CD4-positive, alpha-beta T cell treated with Interleukin-21 for 1 hour (primary cell): ENCODE data around the gene HAP1.
A peak's percentile ranks its signal among the peaks of the same experiment; 100 is the strongest.
"Not testable (repeated sequence)": the region's sequence is repeated elsewhere in the genome, so short reads cannot be mapped to it uniquely, and the experiment has no call there.

Source experiments
- DNase-seq: peaks from one replicate; pipeline ENCODE4 v3.0.0-alpha.2; 2020

HAP1 gene

DNA sequence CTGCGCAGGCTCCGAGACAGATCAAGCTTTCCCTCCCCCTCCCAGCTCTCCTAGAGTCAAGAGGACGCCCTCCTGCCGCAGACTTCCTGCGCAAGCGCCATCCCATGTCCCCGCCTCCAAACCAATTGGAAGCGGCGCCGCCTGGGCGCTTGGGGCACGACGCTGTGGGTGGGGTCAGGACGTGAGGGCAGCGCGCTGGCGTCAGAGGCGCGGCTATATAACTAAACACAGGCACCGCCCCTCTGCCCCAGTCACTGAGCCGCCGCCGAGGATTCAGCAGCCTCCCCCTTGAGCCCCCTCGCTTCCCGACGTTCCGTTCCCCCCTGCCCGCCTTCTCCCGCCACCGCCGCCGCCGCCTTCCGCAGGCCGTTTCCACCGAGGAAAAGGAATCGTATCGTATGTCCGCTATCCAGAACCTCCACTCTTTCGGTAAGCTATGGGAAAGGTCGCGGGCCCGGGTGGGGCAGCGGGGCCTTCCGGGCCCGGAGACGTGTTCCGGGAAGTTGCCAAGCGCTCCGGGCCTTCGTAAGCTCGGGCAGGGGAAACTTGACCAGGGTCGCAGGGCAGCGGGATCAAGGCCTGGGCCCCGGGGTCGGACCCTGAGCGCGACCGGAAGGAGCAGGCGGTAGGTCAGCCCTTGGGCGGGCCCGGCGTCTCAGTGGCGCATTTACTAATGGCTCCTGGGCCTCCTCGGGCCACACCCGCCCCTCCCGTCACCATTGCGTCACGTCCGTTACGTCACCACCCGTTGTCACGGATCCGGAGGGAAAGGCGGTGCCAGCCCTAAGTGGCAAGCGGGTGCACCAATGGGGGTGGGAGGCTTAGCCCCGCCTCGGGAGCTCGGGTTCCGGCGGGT, 45.6 kb downstream of the HAP1 start, which contains the start of gene EIF1:
Gene EIF1, plus strand, starts transcription at position 245 of the 856 bp plus-strand sequence. Its CDS starts 154 bp downstream, at position 399.
- DNase-seq: peak; percentile 100

DNA sequence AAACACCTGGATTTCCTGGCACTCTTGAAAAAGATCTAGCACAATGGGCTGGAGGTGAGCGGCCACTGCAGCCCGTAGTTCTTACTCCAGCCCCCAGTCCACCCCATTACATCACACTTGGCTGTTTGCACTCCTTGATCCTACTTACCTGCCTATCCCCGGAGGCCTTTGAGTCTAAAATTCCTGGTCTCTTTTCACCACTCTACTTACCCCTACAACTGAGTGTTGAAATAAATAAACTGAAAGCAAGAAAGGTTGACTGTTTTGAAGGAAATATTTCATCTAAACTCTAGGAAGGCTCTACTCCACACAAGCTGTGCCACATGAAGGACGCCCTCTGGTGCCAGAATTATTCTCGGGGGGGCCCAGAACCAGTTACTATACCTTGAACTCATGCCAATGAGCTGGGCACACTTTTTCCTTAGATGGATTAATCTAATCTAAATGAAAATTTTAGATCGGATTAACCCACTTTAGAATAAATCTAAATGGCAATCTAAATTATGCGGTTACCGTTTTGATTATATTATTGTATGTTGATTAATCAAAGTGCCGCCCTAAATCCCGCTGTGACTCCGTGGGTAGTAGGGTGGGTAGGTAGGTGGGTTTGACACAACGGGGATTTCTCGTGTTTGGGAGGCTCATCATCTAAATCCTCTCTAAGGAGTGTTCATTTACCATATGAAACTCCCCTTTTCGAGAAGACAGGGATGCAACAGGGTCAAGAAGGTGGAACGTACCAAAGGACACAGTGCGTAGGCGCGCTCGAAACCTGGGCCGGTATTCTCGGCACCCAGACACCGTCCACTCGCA, 46.4 kb downstream of the HAP1 start:
- peak; percentile 80 for DNase-seq

DNA sequence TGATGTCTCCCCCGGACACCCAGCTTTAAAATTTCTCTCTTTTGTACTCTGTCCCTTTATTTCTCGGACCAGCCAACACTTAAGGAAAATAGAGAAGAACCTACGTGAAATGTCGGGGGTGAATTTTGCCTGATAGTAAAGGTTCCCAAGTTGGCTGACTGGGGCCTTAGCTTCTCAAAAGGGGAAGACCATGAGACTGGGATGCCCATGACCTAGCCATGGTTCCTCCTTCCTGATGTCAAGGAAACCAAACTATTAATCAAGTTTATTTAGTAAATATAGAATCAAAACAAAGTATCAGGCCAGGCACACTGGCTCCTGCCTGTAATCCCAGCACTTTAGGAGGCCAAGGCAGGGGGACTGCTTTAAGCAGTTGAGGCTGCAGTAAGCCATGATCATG, 48.2 kb downstream of the HAP1 start:
- no peak for DNase-seq

DNA sequence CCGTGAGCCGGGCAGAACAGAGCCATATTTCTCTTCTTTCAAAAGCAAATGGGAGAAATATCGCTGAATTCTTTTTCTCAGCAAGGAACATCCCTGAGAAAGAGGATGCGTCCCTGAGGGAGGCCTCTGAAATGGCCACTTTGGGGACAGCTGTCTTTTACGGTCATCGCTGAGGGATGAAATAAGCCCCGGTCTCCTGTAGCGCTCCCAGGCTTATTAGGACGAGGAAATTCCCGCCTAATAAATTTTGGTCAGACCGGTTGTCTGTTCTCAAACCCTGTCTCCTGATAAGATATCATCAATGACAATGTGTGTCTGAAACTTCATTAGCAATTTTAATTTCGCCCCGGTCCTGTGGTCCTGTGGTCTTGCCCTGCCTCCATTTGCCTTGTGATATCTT, 48.7 kb downstream of the HAP1 start:
- not testable (repeated sequence) for DNase-seq

DNA sequence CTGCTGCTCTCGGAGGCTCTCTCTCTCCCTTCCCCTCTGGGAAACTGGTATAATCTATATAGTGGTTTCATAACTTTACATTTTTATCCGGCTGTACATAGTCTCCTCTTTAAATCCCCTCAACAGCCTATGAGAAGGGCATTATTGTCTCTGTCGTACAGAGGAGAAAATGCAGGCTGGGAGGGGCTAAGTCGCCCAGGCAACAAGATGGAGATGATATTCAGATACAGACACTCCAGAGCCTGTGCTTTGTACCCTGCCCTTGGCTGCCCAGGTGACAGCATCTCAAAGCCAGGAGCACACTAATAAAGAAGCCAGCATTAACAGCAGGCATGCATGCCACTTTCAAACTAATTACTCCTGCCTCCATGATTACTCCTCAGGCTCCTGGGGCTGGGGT, 50.4 kb downstream of the HAP1 start:
- no peak for DNase-seq

DNA sequence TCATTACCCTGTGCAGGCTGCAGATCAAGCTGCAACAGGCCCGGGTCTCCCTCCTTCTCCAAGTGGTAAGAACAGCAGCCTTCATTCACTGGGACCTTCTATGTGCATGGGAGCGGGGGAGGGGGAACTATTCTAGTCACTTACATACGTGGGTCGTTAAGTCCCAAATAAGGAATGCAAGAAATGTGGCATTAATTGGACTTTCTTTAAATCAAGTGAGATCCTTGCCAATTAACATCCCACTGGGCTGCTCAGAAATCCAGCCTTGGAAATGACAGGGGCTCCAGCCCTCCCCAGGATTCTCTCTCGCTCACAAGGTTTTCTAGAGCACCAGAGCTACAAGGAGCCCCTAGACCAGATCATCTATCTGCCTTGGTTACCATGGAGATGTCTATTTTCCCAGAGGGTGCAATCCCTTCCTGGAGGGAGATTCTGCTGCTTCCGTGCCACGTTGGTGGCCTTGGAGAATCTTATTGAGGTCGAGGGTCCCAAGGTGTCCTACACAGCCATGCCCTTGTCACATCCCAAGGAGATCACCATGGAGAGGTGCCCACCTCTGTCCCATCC, 50.9 kb downstream of the HAP1 start:
- no peak for DNase-seq

DNA sequence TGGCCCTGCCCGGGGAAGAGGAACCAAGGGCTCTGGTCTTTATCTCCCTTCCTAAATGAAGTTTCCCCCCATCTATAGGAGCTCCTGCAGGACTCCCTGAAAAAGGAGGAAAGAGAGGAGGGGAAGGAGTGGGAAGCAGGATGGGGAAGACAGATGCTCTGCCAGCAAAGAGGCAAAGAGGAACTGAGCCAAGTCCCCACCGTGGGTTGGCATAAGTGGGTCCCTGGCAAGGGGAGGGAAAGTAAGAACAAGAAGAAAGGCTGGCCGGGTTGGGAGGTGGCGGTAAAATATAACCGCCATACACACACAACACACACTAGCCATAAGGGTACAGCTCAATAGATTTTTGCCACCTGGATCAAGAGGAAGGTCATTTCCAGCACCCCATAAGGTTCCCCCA, 51.8 kb downstream of the HAP1 start:
- DNase-seq: no peak

DNA sequence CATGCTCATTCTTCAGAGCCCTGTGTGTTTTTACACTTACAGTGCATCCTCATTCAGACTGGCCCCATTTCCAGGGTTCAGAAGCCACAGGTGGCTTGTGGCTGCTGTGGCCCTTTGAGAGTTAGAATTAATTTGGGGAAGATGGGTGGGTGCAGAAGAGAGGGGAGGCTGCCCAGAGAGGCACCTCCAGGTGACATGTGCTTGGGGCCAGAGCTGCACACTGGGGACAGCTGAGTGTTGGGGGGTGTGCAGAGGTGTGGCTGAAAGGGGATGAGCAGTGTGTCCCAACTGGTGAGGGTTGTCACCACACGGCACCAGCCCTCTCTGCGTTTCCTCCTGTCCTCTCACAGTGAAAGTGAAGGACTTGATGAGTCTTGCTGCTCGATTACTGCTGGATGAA, 52.7 kb downstream of the HAP1 start:
- DNase-seq: no peak

DNA sequence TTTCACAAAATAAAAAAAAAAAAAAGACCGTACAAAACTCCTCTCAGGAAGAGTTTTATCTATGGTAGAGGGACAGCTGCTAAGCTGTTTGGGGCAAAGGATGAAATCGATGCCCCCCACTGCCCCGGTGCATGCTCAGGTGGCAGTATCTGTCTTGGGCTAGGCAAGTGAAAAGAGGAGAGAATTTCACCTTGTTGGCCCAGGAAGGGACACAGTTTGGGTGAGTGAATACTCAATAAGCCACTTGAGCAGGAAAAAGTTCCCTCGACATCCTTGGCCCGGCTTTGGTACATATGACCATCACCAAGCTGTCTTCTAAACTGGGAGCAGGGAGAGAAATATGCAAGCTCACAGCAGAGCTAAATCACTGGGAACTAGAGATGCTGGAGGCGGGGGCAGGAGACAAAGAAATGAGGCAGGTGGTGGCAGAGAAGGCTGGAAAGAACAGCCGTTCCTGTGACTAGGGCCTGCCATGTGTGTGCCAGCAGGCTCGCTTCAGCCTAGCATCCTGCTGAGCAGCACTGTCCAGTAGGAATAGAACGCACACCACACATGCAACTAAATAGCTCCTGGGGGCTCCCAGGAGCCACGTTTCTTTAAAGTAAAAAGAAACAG, 53.9 kb downstream of the HAP1 start:
- DNase-seq: no peak

DNA sequence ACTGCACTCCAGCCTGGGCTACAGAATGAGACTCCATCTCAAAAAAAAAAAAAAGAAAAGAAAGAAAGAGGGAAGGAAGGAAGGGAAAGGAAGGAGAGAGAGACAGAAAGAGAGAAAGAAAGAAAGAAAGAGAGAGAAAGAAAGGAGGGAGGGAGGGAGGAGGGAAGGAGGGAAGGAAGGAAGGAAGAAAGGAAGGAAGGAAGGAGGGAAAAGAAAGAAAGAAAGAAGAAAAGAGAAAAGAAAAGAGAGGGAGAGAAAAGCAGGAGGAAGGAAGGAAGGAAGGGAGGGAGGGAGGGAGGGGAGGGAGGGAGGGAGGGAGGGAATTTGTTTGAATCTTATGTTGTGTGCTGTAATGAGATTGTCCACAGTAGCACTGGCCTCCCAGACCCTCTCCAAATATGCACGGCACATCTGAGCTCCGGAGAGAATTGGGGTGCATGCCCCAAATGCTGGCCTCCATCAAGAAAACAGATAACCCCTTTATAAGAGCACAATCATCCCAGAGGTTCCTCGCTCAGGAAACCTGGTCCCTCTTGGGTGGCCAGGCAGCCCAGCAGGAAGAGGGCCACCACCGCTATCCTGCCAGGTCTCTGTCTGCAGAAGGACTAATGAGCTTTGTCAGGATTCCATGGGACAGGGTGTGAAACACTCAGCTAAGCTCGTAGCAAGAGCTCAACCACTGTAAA, 54.6 kb downstream of the HAP1 start:
- DNase-seq: no peak

DNA sequence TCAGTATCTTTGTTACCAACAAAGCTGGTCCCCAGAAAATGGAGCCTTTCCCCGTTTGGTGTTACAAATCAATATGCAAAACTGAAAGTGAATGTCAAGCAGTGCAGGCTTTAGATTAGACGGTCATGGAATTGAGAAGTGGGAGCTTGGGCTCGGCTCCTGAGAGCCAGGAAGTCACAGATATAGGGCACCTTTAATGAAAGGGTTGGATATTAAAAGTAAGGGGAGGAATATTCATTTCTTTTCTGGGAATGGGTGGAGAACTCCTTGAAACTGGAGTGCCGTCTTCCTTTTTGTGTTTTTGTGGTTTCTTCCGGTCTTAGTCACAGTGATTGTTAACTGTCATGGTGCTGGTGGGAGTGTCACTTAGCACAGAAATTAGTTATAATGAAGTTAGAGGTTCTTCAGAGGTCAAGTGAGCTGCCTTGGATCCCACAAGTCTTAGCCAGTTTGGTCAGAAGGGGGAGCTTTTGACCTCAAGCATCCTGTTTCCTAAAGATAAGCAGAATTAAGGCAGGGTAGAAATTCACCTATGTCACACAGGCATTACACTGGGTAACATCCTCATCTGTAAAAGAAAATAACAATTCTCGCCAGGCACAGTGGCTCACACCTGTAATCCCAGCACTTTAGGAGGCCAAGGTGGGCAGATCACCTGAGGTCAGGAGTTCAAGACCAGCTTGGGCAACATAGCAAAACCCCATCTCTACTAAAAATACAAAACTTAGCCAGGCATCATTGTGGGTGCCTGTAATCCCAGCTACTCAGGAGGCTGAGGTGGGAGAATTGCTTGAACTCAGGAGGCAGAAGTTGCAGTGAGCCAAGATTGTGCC, 55.3 kb downstream of the HAP1 start:
- DNase-seq: peak; percentile 89

DNA sequence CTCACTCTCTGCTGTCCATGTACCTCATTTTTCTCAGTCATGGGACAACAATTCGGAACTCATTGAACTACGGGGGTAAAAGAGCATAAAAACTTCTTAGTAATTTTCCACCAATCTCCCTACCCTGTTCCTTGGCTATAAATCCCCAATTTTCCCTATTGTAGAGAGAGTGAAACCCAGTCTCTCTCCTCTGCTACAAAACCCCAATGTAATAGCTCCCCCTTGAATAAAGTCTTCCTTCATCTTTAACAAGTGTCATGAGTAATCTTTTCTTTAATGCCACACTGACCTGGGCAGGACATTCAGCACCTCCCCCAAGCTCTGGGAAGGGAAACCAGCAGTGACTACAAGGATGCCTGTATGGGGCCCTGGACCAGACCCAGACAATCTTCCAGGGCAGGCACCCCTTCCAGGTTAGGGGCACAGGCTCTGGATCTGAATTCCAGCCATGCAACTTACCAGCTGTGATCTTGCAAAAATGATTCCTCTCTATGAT, 56.0 kb downstream of the HAP1 start:
- DNase-seq: no peak

DNA sequence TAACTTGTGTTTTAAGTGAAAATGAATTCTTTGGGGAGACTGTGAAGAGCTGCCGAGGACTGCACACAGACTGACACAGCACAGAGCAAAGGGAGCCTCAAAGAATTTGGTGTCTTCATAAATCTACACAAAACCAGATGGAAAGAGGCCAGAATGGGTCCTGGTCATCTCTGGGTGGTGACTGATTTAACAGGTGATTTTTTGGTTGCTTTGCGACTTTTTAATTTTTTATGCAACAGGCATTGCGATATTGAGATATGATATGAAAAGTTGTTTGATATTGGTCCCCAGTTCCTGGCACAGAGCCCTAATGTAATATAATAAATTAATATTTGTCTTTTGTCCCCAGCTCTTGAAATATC, 58.4 kb downstream of the HAP1 start:
- no peak for DNase-seq

DNA sequence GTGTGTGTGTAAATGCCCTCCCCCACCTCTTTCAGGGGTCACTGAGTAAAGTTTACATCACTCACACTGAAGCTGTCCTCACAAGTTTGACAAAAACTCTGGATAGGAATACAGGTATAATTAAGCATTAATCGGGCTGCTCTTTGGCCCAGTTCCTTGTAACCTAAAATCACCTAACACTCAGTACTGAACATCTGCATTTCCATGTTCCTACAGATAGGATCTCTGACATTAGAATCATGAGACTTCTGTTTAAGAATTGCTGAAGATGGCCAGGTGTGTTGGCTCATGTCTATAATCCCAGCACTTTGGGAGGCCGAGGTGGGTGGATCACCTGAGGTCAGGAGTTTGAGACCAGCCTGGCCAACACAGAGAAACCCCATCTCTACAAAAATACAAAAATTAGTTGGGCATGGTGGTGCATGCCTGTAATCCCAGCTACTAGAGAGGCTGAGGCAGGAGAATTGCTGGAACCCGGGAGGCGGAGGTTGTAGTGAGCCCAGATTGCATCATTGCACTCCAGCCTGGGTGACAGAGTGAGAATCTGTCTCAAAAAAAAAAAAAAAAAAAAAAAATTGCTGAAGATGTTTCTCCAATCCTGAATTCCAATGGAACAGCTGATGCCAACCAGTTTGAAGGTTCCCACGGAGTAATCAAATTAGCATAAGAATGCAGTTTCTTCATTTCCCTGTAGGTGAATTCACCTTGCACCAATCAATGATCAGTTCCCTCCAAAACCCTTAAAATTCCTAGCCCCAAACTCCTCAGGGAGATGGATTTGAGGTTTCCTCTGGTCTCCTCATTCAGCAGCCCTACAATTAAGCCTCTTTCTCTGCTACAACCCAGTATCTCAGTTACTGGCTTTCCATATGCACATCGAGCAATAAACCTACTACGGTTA, 59.0 kb downstream of the HAP1 start:
- not testable (repeated sequence) for DNase-seq
